Fibroblast of lung (primary cell): ENCODE data around the gene C1orf122. TPM values are rescaled to one million over a fixed set of nuclear protein-coding genes. Genes with fewer than 3 reads are reported as not detected.

Experiments used
- DNase-seq, 2 donors: peaks; one replicate each; pipeline versions ENCODE4 v3.0.0 to v3.0.0-alpha.2; 2010; ENCODE audit warnings: low read depth in 2 of 2
- H2AFZ ChIP-seq: 2 replicates; pipeline ENCODE4 v1.5.1; 2012; ENCODE audit warnings: low read length, control low read depth, inconsistent platforms
- H3K27ac ChIP-seq: 2 replicates; pipeline ENCODE4 v1.5.1; 2011; ENCODE audit warnings: low read length, control low read depth; ENCODE audit not compliant: insufficient read depth
- H3K27me3 ChIP-seq: 2 replicates; pipeline ENCODE4 v1.5.1; 2011; ENCODE audit warnings: mild to moderate bottlenecking, low read length; ENCODE audit not compliant: control insufficient read depth, insufficient read depth
- H3K36me3 ChIP-seq: 2 replicates; pipeline ENCODE4 v1.5.1; 2011; ENCODE audit warnings: low read length; ENCODE audit not compliant: control insufficient read depth, insufficient read depth
- H3K4me1 ChIP-seq: 2 replicates; pipeline ENCODE4 v1.5.1; 2011; ENCODE audit warnings: low read length; ENCODE audit not compliant: control insufficient read depth, insufficient read depth; ENCODE audit errors: extremely low read depth
- H3K4me2 ChIP-seq: 2 replicates; pipeline ENCODE4 v1.5.1; 2011; ENCODE audit warnings: low read length, control low read depth; ENCODE audit not compliant: insufficient read depth; ENCODE audit errors: extremely low read depth
- H3K4me3 ChIP-seq, 4 experiments: fragments of 200-600 bp in 1 of 4; sonication (generic) in 1 of 4; replicated peaks in 1 of 4; 2 replicates each; pipeline ENCODE4 v1.5.1; 2011 to 2016; ENCODE audit warnings: low read length in 4 of 4, low read depth in 3 of 4, mild to moderate bottlenecking in 3 of 4, control low read depth in 2 of 4, inconsistent platforms in 1 of 4, mixed read lengths in 1 of 4; ENCODE audit not compliant: insufficient read depth in 1 of 4; ENCODE audit errors: control extremely low read depth in 1 of 4
- H3K79me2 ChIP-seq: 2 replicates; pipeline ENCODE4 v1.5.1; 2012; ENCODE audit warnings: mild to moderate bottlenecking, low read length, inconsistent platforms; ENCODE audit not compliant: control insufficient read depth, insufficient read depth
- H3K9ac ChIP-seq: 2 replicates; pipeline ENCODE4 v1.5.1; 2011; ENCODE audit warnings: mild to moderate bottlenecking, low read length, control low read depth; ENCODE audit not compliant: insufficient read depth
- H3K9me3 ChIP-seq: 2 replicates; pipeline ENCODE4 v1.5.1; 2012; ENCODE audit warnings: low read depth, low read length; ENCODE audit not compliant: control insufficient read depth, insufficient read depth
- H4K20me1 ChIP-seq: 2 replicates; pipeline ENCODE4 v1.5.1; 2011; ENCODE audit warnings: low read length; ENCODE audit not compliant: control insufficient read depth, insufficient read depth; ENCODE audit errors: extremely low read depth
- CTCF ChIP-seq, 2 donors: IDR thresholded peaks in 1 of 2; conservative IDR thresholded peaks in 1 of 2; 1 replicate in 1 of 2; 2 replicates in 1 of 2; pipeline ENCODE4 v1.5.1; 2011 to 2012; ENCODE audit warnings: low read length in 2 of 2, control low read depth in 1 of 2, inconsistent platforms in 1 of 2, low read depth in 1 of 2, mild to moderate bottlenecking in 1 of 2
- EZH2 ChIP-seq: IDR thresholded peaks from 2 replicates; pipeline ENCODE4 v1.5.1; 2012; ENCODE audit warnings: low read length, control low read depth, mild to moderate bottlenecking; ENCODE audit errors: missing control alignments
- polyA plus RNA-seq, 2 donors: library from polyadenylated mRNA; depleted of rRNA in 1 of 2; stranded (reverse) in 1 of 2; unstranded in 1 of 2; fragments of >200 nt; gene quantifications; 2 replicates each; pipeline ENCODE4 v1.2.1, GENCODE V29; 2011 to 2012; ENCODE audit warnings: missing spikeins in 1 of 2
- total RNA-seq: library from RNA; depleted of rRNA; stranded (reverse); fragments of >200 nt; gene quantifications from 2 replicates; pipeline ENCODE4 v1.2.1, GENCODE V29; 2014

The C1orf122 gene
- total and polyA plus RNA-seq, 2 donors (not counting 1 experiment from before 2014, with no cell fraction given), result 14.8 to 28.1 TPM

- no peak for TF ChIP-seq CTCF (conservative IDR thresholded peaks at IDR 0.05 in 1 of 2, IDR thresholded peaks at IDR 0.05 in 1 of 2; ENCODE audit: low read depth in 1 of 2, low read length in 2 of 2)
- no peak for TF ChIP-seq EZH2
- Histone ChIP-seq H3K4me1 (no peaks in the 10 kb centered on the region), H3K79me2 (no peaks in the 10 kb centered on the region), H3K27me3 (no peaks in the 10 kb centered on the region), H4K20me1 (no peaks in the 10 kb centered on the region), H3K36me3 (peaks cover 9% of the 10 kb centered on the region), H3K9ac (no peak overlapping the region), H3K4me2 (no peak overlapping the region), H3K27ac (no peak overlapping the region), H2AFZ (no peak overlapping the region), H3K9me3 (no peaks in the 10 kb centered on the region), H3K4me3 (no peak overlapping the region)
- peak in 1 of 2 donors; percentile 54 for DNase-seq
Measured at GRCh38 chr1:37822906-37823815, 15.6 kb downstream of the C1orf122 start.

DNA sequence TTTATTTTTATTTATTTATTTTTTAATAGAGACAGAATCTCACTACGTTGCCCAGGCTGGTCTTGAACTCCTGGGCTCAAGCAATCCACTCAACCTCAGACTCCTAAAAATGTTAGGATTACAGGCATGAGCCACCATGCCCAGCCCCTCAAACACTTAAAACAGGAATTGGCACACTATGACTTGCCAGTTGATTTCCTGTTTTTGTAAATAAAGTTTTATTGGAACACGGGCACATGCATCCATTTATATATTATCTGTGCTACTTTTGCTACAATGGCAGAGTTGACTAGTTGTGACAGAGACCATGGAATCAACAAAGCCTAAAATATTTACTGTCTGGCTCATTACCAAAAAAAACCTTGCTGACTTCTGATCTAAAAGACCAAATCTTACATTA is 16.4 kb downstream of the C1orf122 start:
- H4K20me1 ChIP-seq, result no peaks in the 10 kb centered on the region
- no peak overlapping the region for H3K4me2 ChIP-seq
- H3K9me3 ChIP-seq, result no peaks in the 10 kb centered on the region
- no peak overlapping the region for H3K27ac ChIP-seq
- TF ChIP-seq EZH2, result no peak
- no peak overlapping the region for H2AFZ ChIP-seq
- H3K4me1 ChIP-seq, result no peaks in the 10 kb centered on the region
- no peak overlapping the region for H3K9ac ChIP-seq
- no peak overlapping the region for H3K4me3 ChIP-seq
- no peaks in the 10 kb centered on the region for H3K79me2 ChIP-seq
- no peak for DNase-seq
- H3K27me3 ChIP-seq, result no peaks in the 10 kb centered on the region
- peaks cover 9% of the 10 kb centered on the region for H3K36me3 ChIP-seq

DNA sequence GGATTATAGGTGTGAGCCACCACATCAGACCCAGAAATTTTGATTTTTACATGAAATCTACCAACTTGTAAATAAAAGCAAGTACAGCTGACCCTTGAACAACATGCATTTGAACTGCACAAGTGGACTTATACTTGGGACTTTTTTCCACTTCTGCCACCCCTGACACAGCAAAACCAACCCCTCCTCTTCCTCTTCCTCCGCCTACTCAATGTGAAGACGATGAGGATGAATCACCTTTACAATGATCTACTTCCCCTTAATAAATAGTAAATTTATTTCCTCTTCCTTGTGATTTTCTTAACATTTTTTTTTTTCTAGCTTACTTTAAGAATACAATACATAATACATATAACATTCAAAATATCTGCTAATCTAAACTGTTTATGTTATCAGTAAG is 17.9 kb downstream of the C1orf122 start:
- DNase-seq, result no peak
- Histone ChIP-seq H3K4me3 (no peak overlapping the region), H3K27me3 (no peaks in the 10 kb centered on the region), H3K4me1 (no peaks in the 10 kb centered on the region), H4K20me1 (no peaks in the 10 kb centered on the region), H3K79me2 (no peaks in the 10 kb centered on the region), H3K9ac (no peak overlapping the region), H3K4me2 (no peak overlapping the region), H3K27ac (no peak overlapping the region), H3K36me3 (peaks cover 9% of the 10 kb centered on the region), H2AFZ (no peak overlapping the region), H3K9me3 (no peaks in the 10 kb centered on the region)
- TF ChIP-seq EZH2 (no peak), CTCF (conservative IDR thresholded peaks at IDR 0.05 in 1 of 2, IDR thresholded peaks at IDR 0.05 in 1 of 2; ENCODE audit: low read depth in 1 of 2, low read length in 2 of 2) (no peak)
